Activated CD8-positive, alpha-beta memory T cell treated with anti-CD3 and anti-CD28 coated beads, Interleukin-2, amount 50 U/mL, for 1 hour (primary cell): ENCODE measurements around the gene RPP25.
"Not testable (repeated sequence)": the region's sequence is repeated elsewhere in the genome, so short reads cannot be mapped to it uniquely, and the experiment has no call there.

Experiments
- DNase-seq: peaks from one replicate; pipeline ENCODE4 v3.0.0-alpha.2; 2020; ENCODE audit errors: extremely low read depth

The RPP25 gene

DNA sequence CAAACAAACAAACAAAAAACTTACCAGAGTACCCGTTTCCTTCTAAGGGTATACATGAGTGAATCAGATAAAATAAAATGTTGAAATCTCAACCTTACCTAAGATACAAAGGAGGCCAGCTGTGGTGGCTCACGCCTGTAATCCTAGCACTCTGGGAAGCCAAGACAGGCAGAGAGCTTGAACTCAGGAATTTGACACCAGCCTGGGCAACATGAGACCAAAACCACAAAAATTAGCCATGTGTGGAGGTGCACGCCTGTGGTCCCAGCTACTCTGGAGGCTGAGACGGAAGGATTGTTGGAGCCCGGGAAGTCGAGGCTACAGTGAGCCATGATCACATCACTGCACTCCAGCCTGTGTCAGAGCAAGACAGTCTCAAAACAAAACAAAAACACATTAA lies 38.9 kb downstream of the RPP25 start:
- DNase-seq = no peak

DNA sequence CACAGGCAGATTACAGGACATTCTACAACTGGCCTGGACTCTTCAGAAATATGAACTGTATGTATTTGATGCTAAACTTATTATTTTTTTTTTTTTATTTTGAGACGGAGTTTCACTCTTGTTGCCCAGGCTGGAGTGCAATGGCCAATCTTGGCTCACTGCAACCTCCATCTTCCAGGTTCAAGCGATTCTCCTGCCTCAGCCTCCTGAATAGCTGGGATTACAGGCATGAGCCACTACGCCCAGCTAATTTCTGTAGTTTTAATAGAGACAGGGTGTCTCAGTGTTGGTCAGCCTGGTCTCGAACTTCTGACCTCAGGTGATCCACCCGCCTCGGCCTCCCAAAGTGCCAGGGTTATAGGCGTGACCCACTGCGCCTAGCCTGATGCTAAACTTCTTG lies 42.8 kb downstream of the RPP25 start:
- DNase-seq = not testable (repeated sequence)

DNA sequence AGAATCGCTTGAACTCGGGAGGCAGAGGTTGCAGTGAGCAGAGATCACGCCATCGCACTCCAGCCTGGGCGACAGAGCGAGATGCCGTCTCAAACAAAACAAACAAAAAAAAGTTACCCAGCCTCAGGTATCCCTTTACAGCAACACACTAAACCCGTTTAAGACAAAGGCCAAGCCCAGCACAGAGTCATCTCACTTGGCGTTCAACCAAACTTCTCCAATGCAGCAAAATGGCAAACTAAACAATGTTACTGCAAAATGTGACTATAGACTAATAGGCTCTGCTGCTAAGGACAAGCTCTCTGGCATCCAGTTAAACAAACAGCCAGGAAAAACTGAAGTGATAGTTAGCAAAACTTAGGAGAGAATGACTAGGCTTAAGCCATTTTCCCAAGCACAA lies 43.5 kb downstream of the RPP25 start:
- no peak for DNase-seq

DNA sequence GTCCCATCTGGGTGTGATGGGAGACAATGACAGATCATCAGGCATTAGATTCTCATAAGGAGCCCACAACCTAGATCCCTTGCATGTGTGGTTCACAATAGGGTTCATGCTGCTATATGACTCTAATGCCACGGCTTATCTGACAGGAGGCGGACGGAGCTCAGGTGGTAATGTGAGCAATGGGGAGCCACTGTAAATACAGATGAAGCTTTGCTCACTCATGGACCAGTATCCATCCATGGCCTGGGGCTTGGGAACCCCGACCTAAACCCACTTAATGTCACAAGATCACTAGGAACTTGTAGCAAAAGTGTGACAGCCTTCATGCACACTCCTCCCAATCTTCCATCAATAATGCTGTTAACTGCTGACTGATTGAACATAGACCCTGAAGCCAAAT lies 47.9 kb downstream of the RPP25 start:
- DNase-seq = no peak

DNA sequence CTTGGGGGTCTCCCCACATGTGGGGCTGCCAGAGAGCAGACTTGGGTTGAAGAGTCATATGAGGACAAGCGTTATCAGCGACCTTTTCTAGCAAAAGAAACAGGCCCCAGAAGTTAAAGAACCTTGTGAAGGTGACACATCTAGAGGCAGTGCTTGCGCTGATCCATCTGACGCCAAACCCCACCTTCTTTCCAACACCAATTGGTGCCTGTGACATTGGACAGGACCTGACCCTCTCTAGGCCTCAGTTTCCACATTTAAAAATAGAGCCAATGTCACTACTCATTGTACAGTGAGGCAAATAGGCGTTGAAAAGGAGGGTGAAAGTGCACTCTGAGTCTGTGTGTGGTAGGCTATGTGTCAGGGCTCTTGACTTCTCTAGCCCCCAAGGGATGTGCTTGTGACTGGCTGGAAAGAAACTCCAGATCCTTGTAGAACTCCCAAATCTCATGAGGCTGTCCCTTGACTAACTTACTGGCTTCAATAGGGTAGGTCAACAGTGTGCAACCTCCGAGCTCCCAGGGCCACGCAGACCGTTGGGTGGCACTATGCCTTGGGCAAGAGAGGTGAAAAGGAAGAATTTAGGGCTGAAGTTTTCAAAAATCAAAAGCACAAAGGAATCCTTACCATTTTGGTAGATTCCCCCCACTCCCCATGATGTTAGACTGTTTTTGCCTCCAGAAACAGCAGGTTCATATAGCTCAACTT lies 49.3 kb downstream of the RPP25 start:
- no peak for DNase-seq

DNA sequence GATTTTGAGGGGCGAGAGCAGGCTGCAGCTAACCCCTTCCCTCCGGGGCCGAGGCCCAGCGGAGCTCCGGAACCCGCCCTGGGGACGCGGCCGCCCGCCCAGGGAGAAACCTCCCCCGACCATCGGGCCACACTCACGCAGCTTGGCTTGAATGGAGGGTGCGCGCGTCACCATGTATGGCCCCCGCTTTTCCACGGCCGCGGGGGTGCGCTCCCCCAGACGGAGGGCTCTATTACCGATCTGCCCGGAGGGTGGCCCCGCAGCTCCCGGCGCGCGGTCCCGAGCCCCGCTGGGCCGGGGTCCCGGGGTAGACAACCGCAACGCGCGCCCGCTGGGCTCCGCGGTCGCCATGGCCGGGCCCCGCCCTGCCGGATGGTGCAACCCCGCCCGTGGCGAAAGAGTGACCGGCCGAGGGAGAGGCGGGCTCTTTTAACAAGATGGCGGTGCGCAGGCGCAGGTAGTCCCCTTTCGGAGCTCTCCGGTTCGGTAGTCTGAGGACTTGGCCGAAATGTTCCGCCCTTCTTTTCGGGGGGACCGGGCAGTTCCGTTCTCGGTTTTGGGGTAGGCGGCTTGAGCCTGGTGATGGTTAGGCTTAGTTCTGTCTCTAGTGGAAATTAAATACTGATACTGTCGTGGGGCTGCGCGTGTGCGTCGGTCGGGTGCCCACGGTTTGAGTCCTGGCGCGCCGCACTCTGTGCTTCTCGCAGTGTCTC lies 50.0 kb downstream of the RPP25 start, which contains the start of gene FAM219B:
FAM219B (minus strand) TSS at position 402 of the 713 bp plus-strand sequence; CDS start at position 351, 51 bp downstream.
- DNase-seq = no peak

DNA sequence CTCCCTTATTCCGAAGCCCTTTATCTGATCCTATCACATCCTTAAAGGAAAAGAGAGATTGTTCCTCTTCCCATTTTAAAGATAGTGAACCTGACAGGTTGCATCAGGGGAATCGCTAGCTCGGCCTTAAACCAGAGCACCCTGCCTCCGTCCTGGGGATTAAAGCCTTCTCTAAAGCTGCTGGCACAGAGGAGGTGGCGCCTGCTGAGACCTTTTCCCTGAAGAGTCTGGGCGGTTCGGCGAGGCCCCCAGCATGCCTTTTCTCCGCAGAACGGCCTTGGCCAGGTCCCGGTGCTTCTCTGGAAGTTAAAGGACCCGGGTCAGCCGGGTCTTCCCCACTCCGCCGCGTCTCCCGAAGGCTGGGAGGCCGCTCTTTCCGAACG lies 50.5 kb downstream of the RPP25 start:
- no peak for DNase-seq
